Esophagus squamous epithelium (tissue), 5 donors: ENCODE measurements around the gene NKAPL. TPM values are rescaled to one million over a fixed set of nuclear protein-coding genes. Genes with fewer than 3 reads are reported as not detected.
A peak's percentile ranks its signal among the peaks of the same experiment; 100 is the strongest.

Experiments
- DNase-seq: peaks from one replicate; lab custom pipeline; 2025; lab: John Stamatoyannopoulos, UW
- H3K27ac ChIP-seq, 4 donors: fragments of 200-600 bp; sonication (generic); one replicate each; pipeline ENCODE4 v1.5.1; 2016 to 2019; ENCODE audit warnings: mild to moderate bottlenecking in 1 of 4
- H3K27me3 ChIP-seq, 4 donors: fragments of 200-600 bp; sonication (generic); 1 replicate in 3 of 4; 2 replicates in 1 of 4; pipeline versions ENCODE4 v1.5.1 to v1.6.0; 2017 to 2021; ENCODE audit warnings: antibody characterized with exemption in 1 of 4
- H3K36me3 ChIP-seq, 3 donors: fragments of 200-600 bp; sonication (generic); one replicate each; pipeline ENCODE4 v1.5.1; 2016 to 2019
- H3K4me1 ChIP-seq, 3 donors: fragments of 200-600 bp; sonication (generic); one replicate each; pipeline ENCODE4 v1.5.1; 2017 to 2019
- H3K4me3 ChIP-seq, 4 donors: fragments of 200-600 bp; sonication (generic); 1 replicate in 3 of 4; 2 replicates in 1 of 4; pipeline ENCODE4 v1.5.1; 2016 to 2019; ENCODE audit warnings: mild to moderate bottlenecking in 2 of 4, moderate library complexity in 1 of 4
- H3K9me3 ChIP-seq, 3 donors: fragments of 200-600 bp; sonication (generic); one replicate each; pipeline ENCODE4 v1.5.1; 2016 to 2019
- CTCF ChIP-seq, 6 experiments: fragments of 450-650 bp in 4 of 6; fragments of 200-600 bp in 2 of 6; sonication (generic) in 2 of 6; IDR thresholded peaks; one replicate each; pipeline ENCODE4 v1.5.1; 2016 to 2019; ENCODE audit warnings: antibody characterized with exemption in 6 of 6, mild to moderate bottlenecking in 4 of 6, moderate library complexity in 4 of 6
- POLR2A ChIP-seq, 4 donors: fragments of 450-650 bp; IDR thresholded peaks; one replicate each; pipeline ENCODE4 v1.6.1; 2017; ENCODE audit warnings: antibody characterized with exemption in 4 of 4, mild to moderate bottlenecking in 4 of 4, moderate library complexity in 3 of 4
- WGBS, 2 donors: methylation state at CpG; one replicate each; pipeline ENCODE4 v1.1.5; 2018; 5-methylcytosine and 5-hydroxymethylcytosine counted together
- intact Hi-C: fragments of 100-400 bp; cut with DNase I; formaldehyde crosslinking; loops from one replicate; pipeline ENCODE4 v1.15.0; 2022
- total RNA-seq, 4 donors: library from RNA; depleted of rRNA; stranded (reverse); fragments of >200 nt; gene quantifications; one replicate each; pipeline ENCODE4 v1.1.0, GENCODE V29; 2016
- donor health status: DM: yes; HTN: yes; CAD: no.

The NKAPL gene
- total RNA-seq, 4 donors from 2014 or later: 0.22 to 1.5 (median 0.70) TPM; not detected in 1

- Histone ChIP-seq H3K36me3 (peaks cover 0 to 26% (median 0%) of the 10 kb centered on the region in 3 donors), H3K4me1 (peaks cover 5 to 33% (median 13%) of the 10 kb centered on the region in 3 donors), H3K27ac (peak within 1 kb of the TSS; percentile 44 to 69 (median 66)), H3K4me3 (peak within 1 kb of the TSS; percentile 72 to 88 (median 78)), H3K27me3 (peaks cover 0 to 23% (median 0%) of the 10 kb centered on the region in 4 donors), H3K9me3 (no peaks in the 10 kb centered on the region)
- intact Hi-C loops: loop anchor here (10.0 kb wide), 1 partner anchor 93 kb away; the partner anchor contains the start of gene ZKSCAN3
- no peak for DNase-seq
- TF ChIP-seq CTCF (IDR thresholded peaks at IDR 0.05) (no peak), POLR2A (IDR thresholded peaks at IDR 0.05) (no peak)
- 7% methylated on average over 12 to 13 of the region's 14 CpGs for WGBS, 2 donors
These were observed 6.8 kb upstream of the NKAPL start, which contains the start of gene ZKSCAN4 for GRCh38 chr6:28252009-28252975. TSS of gene ZKSCAN4 (minus strand) at chr6:28252269. CDS start at chr6:28251980, 289 bp downstream.

- intact Hi-C loops: loop anchor here (10.0 kb wide), 1 partner anchor 91 kb away; the partner anchor contains the start of gene ZKSCAN3
- peaks cover 0 to 3% (median 0%) of the 10 kb centered on the region in 3 donors for H3K9me3 ChIP-seq
- H3K4me1 ChIP-seq: peaks cover 5 to 39% (median 13%) of the 10 kb centered on the region in 3 donors
- peaks cover 0 to 8% (median 0%) of the 10 kb centered on the region in 3 donors for H3K36me3 ChIP-seq
- H3K4me3 ChIP-seq: no peak overlapping the region
- DNase-seq: no peak
- TF ChIP-seq CTCF (IDR thresholded peaks at IDR 0.05): no peak
- no peak for TF ChIP-seq POLR2A (IDR thresholded peaks at IDR 0.05)
- H3K27me3 ChIP-seq: peaks cover 0 to 26% (median 0%) of the 10 kb centered on the region in 4 donors
- 63 to 71% methylated on average over 1 of the region's 1 CpG for WGBS, 2 donors
- no peak overlapping the region for H3K27ac ChIP-seq
These were observed 5.0 kb upstream of the NKAPL start for GRCh38 chr6:28254121-28254519.

GRCh38 chr6:28257042-28257441 lies 2.1 kb upstream of the NKAPL start:
- H3K4me3 ChIP-seq: no peak overlapping the region
- TF ChIP-seq CTCF (IDR thresholded peaks at IDR 0.05) (no peak), POLR2A (IDR thresholded peaks at IDR 0.05) (no peak)
- H3K36me3 ChIP-seq: no peaks in the 10 kb centered on the region
- peaks cover 5 to 21% (median 5%) of the 10 kb centered on the region in 3 donors for H3K4me1 ChIP-seq
- no peak for DNase-seq
- peaks cover 0 to 23% (median 0%) of the 10 kb centered on the region in 3 donors for H3K9me3 ChIP-seq
- H3K27me3 ChIP-seq: peaks cover 0 to 33% (median 0%) of the 10 kb centered on the region in 4 donors
- H3K27ac ChIP-seq: no peak overlapping the region
- no CpG with 5 or more reads among the region's 1 CpG for WGBS, 2 donors
- intact Hi-C loops: loop anchor here (10.0 kb wide), 1 partner anchor 88 kb away; the partner anchor contains the start of gene ZKSCAN3

GRCh38 chr6:28263922-28264321 lies 4.8 kb downstream of the NKAPL start:
- Histone ChIP-seq H3K4me3 (no peak overlapping the region), H3K27ac (no peak overlapping the region), H3K9me3 (peaks cover 0 to 22% (median 0%) of the 10 kb centered on the region in 3 donors), H3K27me3 (peaks cover 0 to 9% (median 0%) of the 10 kb centered on the region in 4 donors), H3K36me3 (no peaks in the 10 kb centered on the region), H3K4me1 (peaks cover 0 to 32% (median 10%) of the 10 kb centered on the region in 3 donors)
- TF ChIP-seq POLR2A (IDR thresholded peaks at IDR 0.05): no peak
- TF ChIP-seq CTCF (IDR thresholded peaks at IDR 0.05): no peak
- WGBS, 2 donors: 46 to 57% methylated on average over 2 of the region's 2 CpGs
- no peak for DNase-seq
- intact Hi-C loops: no loop called here
